NCI-H2029 (cell line): Measurements from ENCODE around the gene BICD2.
"Not testable (repeated sequence)": the region's sequence is repeated elsewhere in the genome, so short reads cannot be mapped to it uniquely, and the experiment has no call there.

Source experiments
- DNase-seq: peaks from one replicate; lab custom pipeline; 2025; lab: John Stamatoyannopoulos, UW

Gene BICD2

GRCh38 chr9:92770360-92770995 lies 5.8 kb upstream of the BICD2 start:
- DNase-seq, result no peak

GRCh38 chr9:92769990-92770359 lies 5.3 kb upstream of the BICD2 start:
- no peak for DNase-seq

- no peak for DNase-seq
Measured at GRCh38 chr9:92769286-92769685, 4.7 kb upstream of the BICD2 start.

GRCh38 chr9:92768816-92769215 lies 4.2 kb upstream of the BICD2 start:
- DNase-seq, result not testable (repeated sequence)

- no peak for DNase-seq
Measured at GRCh38 chr9:92767066-92768054, 2.7 kb upstream of the BICD2 start.

GRCh38 chr9:92764988-92765936 lies 629 bp upstream of the BICD2 start:
- DNase-seq, result peak; percentile 97

- DNase-seq, result no peak
Measured at GRCh38 chr9:92763721-92764380, 782 bp downstream of the BICD2 start.

- no peak for DNase-seq
Measured at GRCh38 chr9:92762781-92763708, 1.6 kb downstream of the BICD2 start.

- no peak for DNase-seq
Measured at GRCh38 chr9:92762196-92762595, 2.4 kb downstream of the BICD2 start.

GRCh38 chr9:92761686-92762085 lies 2.9 kb downstream of the BICD2 start:
- DNase-seq, result no peak

GRCh38 chr9:92760494-92760893 lies 4.1 kb downstream of the BICD2 start:
- no peak for DNase-seq

GRCh38 chr9:92760070-92760469 lies 4.6 kb downstream of the BICD2 start:
- DNase-seq, result no peak

GRCh38 chr9:92759446-92759845 lies 5.2 kb downstream of the BICD2 start:
- DNase-seq, result no peak

- DNase-seq, result no peak
Measured at GRCh38 chr9:92756792-92757191, 7.8 kb downstream of the BICD2 start.

GRCh38 chr9:92754091-92754745 lies 10.4 kb downstream of the BICD2 start:
- DNase-seq, result no peak

GRCh38 chr9:92752812-92753404 lies 11.7 kb downstream of the BICD2 start:
- no peak for DNase-seq

- no peak for DNase-seq
Measured at GRCh38 chr9:92749934-92750315, 14.7 kb downstream of the BICD2 start.

GRCh38 chr9:92749071-92749933 lies 15.3 kb downstream of the BICD2 start:
- DNase-seq, result no peak

- no peak for DNase-seq
Measured at GRCh38 chr9:92748233-92748497, 16.5 kb downstream of the BICD2 start.
